BE2C (cell line): ENCODE measurements around the gene ZKSCAN8. TPM values are rescaled to one million over a fixed set of nuclear protein-coding genes. Genes with fewer than 3 reads are reported as not detected.
"Not testable (repeated sequence)": the region's sequence is repeated elsewhere in the genome, so short reads cannot be mapped to it uniquely, and the experiment has no call there.

Experiments
- DNase-seq: peaks from one replicate; pipeline ENCODE4 v3.0.0-alpha.2; 2020
- H3K27me3 ChIP-seq: fragments of 250-450 bp; sonication (Bioruptor Pico); 2 replicates; pipeline ENCODE4 v1.5.1; 2020; ENCODE audit warnings: mild to moderate bottlenecking
- H3K36me3 ChIP-seq: fragments of 250-450 bp; sonication (Bioruptor Pico); 2 replicates; pipeline ENCODE4 v1.5.1; 2020; ENCODE audit warnings: mild to moderate bottlenecking
- H3K4me1 ChIP-seq: fragments of 250-450 bp; sonication (Bioruptor Pico); 2 replicates; pipeline ENCODE4 v1.5.1; 2020
- H3K4me3 ChIP-seq: 2 replicates; pipeline ENCODE4 v1.5.1; 2011; ENCODE audit warnings: low read depth, low read length
- H3K9me3 ChIP-seq: fragments of 250-450 bp; sonication (Bioruptor Pico); 2 replicates; pipeline ENCODE4 v1.5.1; 2020
- polyA plus RNA-seq: library from polyadenylated mRNA; unstranded; fragments of >200 nt; gene quantifications from one replicate; pipeline ENCODE4 v1.2.1, GENCODE V29; 2012; ENCODE audit warnings: low read depth, missing spikeins; ENCODE audit not compliant: insufficient read length, insufficient read depth
- TF ChIP-seq, protein P1 (sequence below): IDR thresholded peaks from 2 replicates; pipeline ENCODE4 v1.5.1; 2012; ENCODE audit warnings: mild to moderate bottlenecking, low read depth, low read length

The ZKSCAN8 gene
- 18.9 TPM for polyA plus RNA-seq

- H3K4me1 ChIP-seq: no peaks in the 10 kb centered on the region
- peaks cover 9% of the 10 kb centered on the region; the same call in 1 of the 2 replicates for H3K36me3 ChIP-seq
- H3K9me3 ChIP-seq: no peaks in the 10 kb centered on the region
- TF ChIP-seq, protein P1, sequence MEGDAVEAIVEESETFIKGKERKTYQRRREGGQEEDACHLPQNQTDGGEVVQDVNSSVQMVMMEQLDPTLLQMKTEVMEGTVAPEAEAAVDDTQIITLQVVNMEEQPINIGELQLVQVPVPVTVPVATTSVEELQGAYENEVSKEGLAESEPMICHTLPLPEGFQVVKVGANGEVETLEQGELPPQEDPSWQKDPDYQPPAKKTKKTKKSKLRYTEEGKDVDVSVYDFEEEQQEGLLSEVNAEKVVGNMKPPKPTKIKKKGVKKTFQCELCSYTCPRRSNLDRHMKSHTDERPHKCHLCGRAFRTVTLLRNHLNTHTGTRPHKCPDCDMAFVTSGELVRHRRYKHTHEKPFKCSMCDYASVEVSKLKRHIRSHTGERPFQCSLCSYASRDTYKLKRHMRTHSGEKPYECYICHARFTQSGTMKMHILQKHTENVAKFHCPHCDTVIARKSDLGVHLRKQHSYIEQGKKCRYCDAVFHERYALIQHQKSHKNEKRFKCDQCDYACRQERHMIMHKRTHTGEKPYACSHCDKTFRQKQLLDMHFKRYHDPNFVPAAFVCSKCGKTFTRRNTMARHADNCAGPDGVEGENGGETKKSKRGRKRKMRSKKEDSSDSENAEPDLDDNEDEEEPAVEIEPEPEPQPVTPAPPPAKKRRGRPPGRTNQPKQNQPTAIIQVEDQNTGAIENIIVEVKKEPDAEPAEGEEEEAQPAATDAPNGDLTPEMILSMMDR: no peak
- peak; percentile 86 for DNase-seq
- peak within 1 kb of the TSS; percentile 94 for H3K4me3 ChIP-seq
- H3K27me3 ChIP-seq: no peaks in the 10 kb centered on the region
These were observed at the start of gene ZKSCAN8 for GRCh38 chr6:28141500-28142329. ZKSCAN8 (plus strand) TSS chr6:28141883; CDS start chr6:28148408, 6,525 bp downstream.

DNA sequence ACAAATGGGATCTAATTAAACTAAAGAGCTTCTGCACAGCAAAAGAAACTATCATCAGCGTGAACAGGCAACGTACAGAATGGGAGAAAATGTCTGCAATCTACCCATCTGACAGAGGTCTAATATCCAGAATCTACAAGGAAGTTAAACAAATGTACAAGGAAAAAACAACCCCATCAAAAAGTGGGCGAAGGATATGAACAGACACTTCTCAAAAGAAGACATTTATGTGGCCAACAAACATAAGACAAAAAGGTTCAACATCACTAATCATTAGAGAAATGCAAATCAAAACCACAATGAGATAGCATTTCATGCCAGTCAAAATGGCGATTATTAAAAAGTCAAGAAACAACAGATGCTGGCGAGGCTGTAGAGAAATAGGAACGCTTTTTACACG is 39.5 kb upstream of the ZKSCAN8 start:
- not testable (repeated sequence) for H3K36me3 ChIP-seq, H3K9me3 ChIP-seq, H3K4me1 ChIP-seq, H3K27me3 ChIP-seq, H3K4me3 ChIP-seq, DNase-seq

- H3K4me1 ChIP-seq, H3K27me3 ChIP-seq, H3K4me3 ChIP-seq, H3K36me3 ChIP-seq, DNase-seq, H3K9me3 ChIP-seq: not testable (repeated sequence)
These were observed 39.0 kb upstream of the ZKSCAN8 start for GRCh38 chr6:28102699-28103098.

GRCh38 chr6:28104392-28105244 is 37.1 kb upstream of the ZKSCAN8 start:
- H3K4me3 ChIP-seq: peak overlapping the region; percentile 68
- no peaks in the 10 kb centered on the region for H3K4me1 ChIP-seq
- H3K9me3 ChIP-seq: no peaks in the 10 kb centered on the region
- DNase-seq: peak; percentile 78
- no peaks in the 10 kb centered on the region for H3K27me3 ChIP-seq
- no peaks in the 10 kb centered on the region for H3K36me3 ChIP-seq
- TF ChIP-seq, protein P1: peak; percentile 47

DNA sequence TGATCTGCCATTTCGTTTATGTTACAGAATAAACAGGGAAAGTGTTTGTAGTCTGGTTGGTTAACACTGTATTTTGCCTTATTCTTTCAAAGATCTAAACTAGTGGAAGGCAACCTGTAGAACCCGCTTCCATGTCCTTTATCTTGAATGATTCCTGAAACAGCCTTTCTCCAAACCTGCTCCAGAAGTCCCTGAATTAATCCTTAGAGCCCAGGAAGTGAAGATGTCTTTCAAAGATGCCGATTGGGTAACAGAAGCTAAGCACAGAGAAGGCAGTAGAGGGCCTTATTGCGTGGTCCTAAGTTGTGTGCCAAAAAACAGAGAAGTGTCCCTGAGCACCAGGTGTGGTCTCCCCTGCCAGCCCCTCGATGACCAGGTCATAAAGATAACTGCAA is 36.4 kb upstream of the ZKSCAN8 start:
- no peaks in the 10 kb centered on the region for H3K36me3 ChIP-seq
- H3K4me3 ChIP-seq: peak overlapping the region; percentile 68
- no peak for DNase-seq
- TF ChIP-seq, protein P1: no peak
- no peaks in the 10 kb centered on the region for H3K9me3 ChIP-seq
- no peaks in the 10 kb centered on the region for H3K27me3 ChIP-seq
- H3K4me1 ChIP-seq: no peaks in the 10 kb centered on the region

DNA sequence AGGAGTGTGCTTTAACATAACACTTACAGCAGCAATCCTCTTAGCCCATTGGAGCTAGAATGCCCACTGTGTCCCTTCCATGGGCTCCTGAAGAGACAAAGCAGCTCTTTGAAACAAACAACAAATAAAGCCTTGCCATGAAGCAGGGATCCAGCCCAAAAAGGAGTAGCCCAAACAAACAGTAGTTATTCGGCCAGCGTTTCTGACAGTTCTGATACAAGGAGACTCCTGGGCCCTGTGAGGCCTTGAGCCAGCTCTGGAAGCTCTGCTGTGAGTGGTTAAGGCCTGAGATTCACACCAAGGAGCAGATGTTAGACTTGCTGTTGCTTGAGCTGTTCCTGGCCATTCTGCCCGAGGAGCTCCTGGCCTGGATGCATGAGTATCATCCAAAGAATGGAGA is 34.2 kb upstream of the ZKSCAN8 start:
- Histone ChIP-seq H3K4me3 (no peak overlapping the region), H3K9me3 (no peaks in the 10 kb centered on the region), H3K36me3 (no peaks in the 10 kb centered on the region), H3K27me3 (no peaks in the 10 kb centered on the region), H3K4me1 (no peaks in the 10 kb centered on the region)
- DNase-seq: no peak
- TF ChIP-seq, protein P1: no peak

DNA sequence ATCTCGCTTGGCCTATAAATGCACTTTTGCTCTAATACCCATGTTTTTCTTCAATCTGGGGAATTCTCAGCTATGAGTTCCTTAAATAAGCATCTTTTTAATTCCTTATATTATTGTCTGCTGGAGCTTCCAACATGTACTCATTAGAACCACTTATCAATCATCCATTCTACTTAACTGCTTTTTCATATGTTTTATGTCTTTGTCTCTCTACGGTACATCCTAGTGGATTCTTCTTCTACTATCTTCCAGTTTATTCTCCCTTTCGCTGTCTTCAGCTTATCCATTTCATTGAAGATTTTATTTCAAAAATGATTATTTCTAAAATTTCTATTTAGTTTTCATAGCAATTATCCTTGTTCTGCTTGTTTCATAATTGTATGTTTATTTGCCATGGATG is 29.7 kb upstream of the ZKSCAN8 start:
- no peaks in the 10 kb centered on the region for H3K4me1 ChIP-seq
- peaks cover 8% of the 10 kb centered on the region for H3K36me3 ChIP-seq
- H3K9me3 ChIP-seq: no peaks in the 10 kb centered on the region
- TF ChIP-seq, protein P1: no peak
- DNase-seq: no peak
- H3K4me3 ChIP-seq: no peak overlapping the region
- no peaks in the 10 kb centered on the region for H3K27me3 ChIP-seq
